ENCODE data around the gene SEMA6B.

- TF ChIP-seq, protein P1, sequence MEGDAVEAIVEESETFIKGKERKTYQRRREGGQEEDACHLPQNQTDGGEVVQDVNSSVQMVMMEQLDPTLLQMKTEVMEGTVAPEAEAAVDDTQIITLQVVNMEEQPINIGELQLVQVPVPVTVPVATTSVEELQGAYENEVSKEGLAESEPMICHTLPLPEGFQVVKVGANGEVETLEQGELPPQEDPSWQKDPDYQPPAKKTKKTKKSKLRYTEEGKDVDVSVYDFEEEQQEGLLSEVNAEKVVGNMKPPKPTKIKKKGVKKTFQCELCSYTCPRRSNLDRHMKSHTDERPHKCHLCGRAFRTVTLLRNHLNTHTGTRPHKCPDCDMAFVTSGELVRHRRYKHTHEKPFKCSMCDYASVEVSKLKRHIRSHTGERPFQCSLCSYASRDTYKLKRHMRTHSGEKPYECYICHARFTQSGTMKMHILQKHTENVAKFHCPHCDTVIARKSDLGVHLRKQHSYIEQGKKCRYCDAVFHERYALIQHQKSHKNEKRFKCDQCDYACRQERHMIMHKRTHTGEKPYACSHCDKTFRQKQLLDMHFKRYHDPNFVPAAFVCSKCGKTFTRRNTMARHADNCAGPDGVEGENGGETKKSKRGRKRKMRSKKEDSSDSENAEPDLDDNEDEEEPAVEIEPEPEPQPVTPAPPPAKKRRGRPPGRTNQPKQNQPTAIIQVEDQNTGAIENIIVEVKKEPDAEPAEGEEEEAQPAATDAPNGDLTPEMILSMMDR (IDR thresholded peaks at IDR 0.05; ENCODE audit: poor library complexity, severe bottlenecking), result no peak
- TF ChIP-seq POLR2AphosphoS5 (IDR thresholded peaks at IDR 0.05), result no peak
- TF ChIP-seq TAF1 (IDR thresholded peaks at IDR 0.05; ENCODE audit: low read depth), result no peak
- TF ChIP-seq RAD21 (conservative IDR thresholded peaks at IDR 0.05), result no peak
- no peak for TF ChIP-seq SMC3 (conservative IDR thresholded peaks at IDR 0.05; ENCODE audit: poor library complexity)
These were observed 43.1 kb downstream of the SEMA6B start for GRCh38 chr19:4516199-4516938.

Data from neural cell (in vitro differentiated cells).